MCF 10A (cell line): Measurements from ENCODE around the gene BPIFA2. TPM values are rescaled to one million over a fixed set of nuclear protein-coding genes. Genes with fewer than 3 reads are reported as not detected.
"Not testable (repeated sequence)": the region's sequence is repeated elsewhere in the genome, so short reads cannot be mapped to it uniquely, and the experiment has no call there.

Experiments
- BruUV-seq: library from RNA; stranded (reverse); fragments of 400-500 nt; replicated peaks from 2 replicates; lab custom pipeline; 2021; lab: Mats Ljungman, UMichigan
- CTCF ChIA-PET: fragments of 300-600 bp; sonication (Branson Sonifier 250); formaldehyde crosslinking; extraction: SDS; loops from one replicate; lab custom pipeline; 2021; ENCODE audit warnings: antibody characterized with exemption, inconsistent platforms; lab: Yijun Ruan, JAX
- POLR2A ChIA-PET: fragments of 300-600, 350-650 bp; sonication (Branson Sonifier 250); formaldehyde crosslinking; extraction: SDS; loops from one replicate; lab custom pipeline; 2020; ENCODE audit warnings: antibody characterized with exemption, inconsistent platforms; lab: Yijun Ruan, JAX
- DNase-seq: peaks from one replicate; pipeline ENCODE4 v3.0.0-alpha.2; 2018; ENCODE audit not compliant: unreplicated experiment
- H3K27ac Mint-ChIP-seq: one replicate; pipeline ENCODE4 v1.8.0; 2022; ENCODE audit warnings: mild to moderate bottlenecking, low read depth, mixed read lengths; ENCODE audit not compliant: unreplicated experiment
- H3K27me3 Mint-ChIP-seq: one replicate; pipeline ENCODE4 v1.8.0; 2022; ENCODE audit warnings: mixed read lengths; ENCODE audit not compliant: insufficient read depth, unreplicated experiment
- H3K36me3 Mint-ChIP-seq: one replicate; pipeline ENCODE4 v1.8.0; 2022; ENCODE audit warnings: mild to moderate bottlenecking, moderate library complexity, mixed read lengths; ENCODE audit not compliant: insufficient read depth, unreplicated experiment
- H3K4me1 Mint-ChIP-seq: one replicate; pipeline ENCODE4 v1.8.0; 2022; ENCODE audit warnings: mixed read lengths; ENCODE audit not compliant: insufficient read depth, unreplicated experiment
- H3K4me3 Mint-ChIP-seq: one replicate; pipeline ENCODE4 v1.8.0; 2022; ENCODE audit warnings: mild to moderate bottlenecking, moderate library complexity, mixed read lengths; ENCODE audit not compliant: unreplicated experiment
- H3K9me3 Mint-ChIP-seq: one replicate; pipeline ENCODE4 v1.8.0; 2022; ENCODE audit warnings: mixed read lengths; ENCODE audit not compliant: unreplicated experiment
- CTCF ChIP-seq: fragments of 200-600 bp; IDR thresholded peaks from one replicate; pipeline ENCODE4 v1.8.0; 2022; ENCODE audit warnings: antibody characterized with exemption, mild to moderate bottlenecking; ENCODE audit not compliant: unreplicated experiment
- intact Hi-C: fragments of 100-400 bp; cut with micrococcal nuclease; formaldehyde crosslinking; loops from 2 replicates; pipeline ENCODE4 v1.14.1; 2022
- total RNA-seq: library from RNA; stranded (reverse); gene quantifications from 2 replicates; pipeline ENCODE4 v1.2.3, GENCODE V29; 2022

Gene BPIFA2
- total RNA-seq, 1 experiment from 2014 or later, result not detected

- no peak for TF ChIP-seq CTCF
- Mint-ChIP-seq H3K27ac (no peak overlapping the region), H3K9me3 (no peaks in the 10 kb centered on the region), H3K27me3 (peaks cover 10% of the 10 kb centered on the region), H3K4me3 (no peak overlapping the region), H3K4me1 (no peaks in the 10 kb centered on the region), H3K36me3 (no peaks in the 10 kb centered on the region)
- no TSS peak for BruUV-seq
- POLR2A ChIA-PET, result no interaction called here
- CTCF ChIA-PET, result no interaction called here
- no peak for DNase-seq
- intact Hi-C loops, result no loop called here
These were observed 10.8 kb downstream of the BPIFA2 start for GRCh38 chr20:33178726-33179125.

GRCh38 chr20:33180169-33180568, 12.2 kb downstream of the BPIFA2 start:
- ChIA-PET CTCF (no interaction called here), POLR2A (no interaction called here)
- H3K4me1 Mint-ChIP-seq, result no peaks in the 10 kb centered on the region
- no peak for TF ChIP-seq CTCF
- no peak for DNase-seq
- no peak overlapping the region for H3K27ac Mint-ChIP-seq
- H3K27me3 Mint-ChIP-seq, result peaks cover 15% of the 10 kb centered on the region
- no peaks in the 10 kb centered on the region for H3K9me3 Mint-ChIP-seq
- H3K36me3 Mint-ChIP-seq, result no peaks in the 10 kb centered on the region
- H3K4me3 Mint-ChIP-seq, result no peak overlapping the region
- BruUV-seq, result no TSS peak
- intact Hi-C loops, result no loop called here

- Mint-ChIP-seq H3K27me3 (peaks cover 15% of the 10 kb centered on the region), H3K36me3 (no peaks in the 10 kb centered on the region), H3K27ac (no peak overlapping the region), H3K4me1 (no peaks in the 10 kb centered on the region), H3K4me3 (no peak overlapping the region), H3K9me3 (no peaks in the 10 kb centered on the region)
- no peak for DNase-seq
- intact Hi-C loops, result no loop called here
- CTCF ChIA-PET, result no interaction called here
- POLR2A ChIA-PET, result no interaction called here
- BruUV-seq, result no TSS peak
- TF ChIP-seq CTCF, result no peak
These were observed 13.6 kb downstream of the BPIFA2 start for GRCh38 chr20:33181482-33182093.

GRCh38 chr20:33183312-33183711, 15.4 kb downstream of the BPIFA2 start:
- DNase-seq, result no peak
- POLR2A ChIA-PET, result no interaction called here
- H3K27me3 Mint-ChIP-seq, result peaks cover 15% of the 10 kb centered on the region
- intact Hi-C loops, result no loop called here
- no peak overlapping the region for H3K4me3 Mint-ChIP-seq
- no peak overlapping the region for H3K27ac Mint-ChIP-seq
- no peaks in the 10 kb centered on the region for H3K36me3 Mint-ChIP-seq
- H3K4me1 Mint-ChIP-seq, result no peaks in the 10 kb centered on the region
- H3K9me3 Mint-ChIP-seq, result no peaks in the 10 kb centered on the region
- TF ChIP-seq CTCF, result no peak
- CTCF ChIA-PET, result interaction anchor here (0.7 to 1.0 kb wide), 2 partner anchors 281 to 412 kb away, joined by 3 read pairs; no protein-coding TSS in a partner anchor
- no TSS peak for BruUV-seq

GRCh38 chr20:33185031-33185590, 17.2 kb downstream of the BPIFA2 start:
- intact Hi-C loops, H3K27ac Mint-ChIP-seq, H3K4me3 Mint-ChIP-seq, DNase-seq, BruUV-seq, H3K4me1 Mint-ChIP-seq, POLR2A ChIA-PET, CTCF ChIA-PET, H3K9me3 Mint-ChIP-seq, H3K36me3 Mint-ChIP-seq: not testable (repeated sequence)
- peaks cover 21% of the 10 kb centered on the region for H3K27me3 Mint-ChIP-seq
